ENCODE measurements around the gene OPRPN. TPM values are rescaled to one million over a fixed set of nuclear protein-coding genes. Genes with fewer than 3 reads are reported as not detected.

Gene OPRPN
- polyA plus RNA-seq (ENCODE audit: insufficient read length) = not detected

GRCh38 chr4:70397580-70397979 is at the start of gene OPRPN:
TSS of gene OPRPN (plus strand) at chr4:70397940. CDS start at chr4:70399286, 1,346 bp downstream.
- no peak for DNase-seq (ENCODE audit: low read depth)

GRCh38 chr4:70356185-70356584 is 41.6 kb upstream of the OPRPN start:
- no peak for DNase-seq (ENCODE audit: low read depth)

- no peak for DNase-seq (ENCODE audit: low read depth)
Observed at GRCh38 chr4:70359115-70359661, 38.6 kb upstream of the OPRPN start.

GRCh38 chr4:70360460-70360859 is 37.3 kb upstream of the OPRPN start, which contains the start of gene SMR3A:
TSS of gene SMR3A (plus strand) at chr4:70360760. CDS start at chr4:70362116, 1,356 bp downstream.
- no peak for DNase-seq (ENCODE audit: low read depth)

GRCh38 chr4:70364002-70364401 is 33.7 kb upstream of the OPRPN start:
- DNase-seq (ENCODE audit: low read depth) = no peak

- DNase-seq (ENCODE audit: low read depth) = no peak
Observed at GRCh38 chr4:70365479-70365878, 32.3 kb upstream of the OPRPN start.

GRCh38 chr4:70367813-70368212 is 29.9 kb upstream of the OPRPN start:
- no peak for DNase-seq (ENCODE audit: low read depth)

GRCh38 chr4:70371987-70372386 is 25.8 kb upstream of the OPRPN start:
- no peak for DNase-seq (ENCODE audit: low read depth)

- DNase-seq (ENCODE audit: low read depth) = no peak
Observed at GRCh38 chr4:70372760-70373159, 25.0 kb upstream of the OPRPN start.

- DNase-seq (ENCODE audit: low read depth) = no peak
Observed at GRCh38 chr4:70380578-70380977, 17.2 kb upstream of the OPRPN start.

- DNase-seq (ENCODE audit: low read depth) = no peak
Observed at GRCh38 chr4:70382691-70383181, 15.0 kb upstream of the OPRPN start, which contains the start of gene SMR3B. TSS of gene SMR3B (plus strand) at chr4:70383131. CDS start at chr4:70384511, 1,380 bp downstream.

- DNase-seq (ENCODE audit: low read depth) = no peak
Observed at GRCh38 chr4:70392057-70392776, 5.5 kb upstream of the OPRPN start.

GRCh38 chr4:70399319-70399718 is 1.6 kb downstream of the OPRPN start:
- DNase-seq (ENCODE audit: low read depth) = no peak

GRCh38 chr4:70402762-70403161 is 5.0 kb downstream of the OPRPN start:
- no peak for DNase-seq (ENCODE audit: low read depth)

GRCh38 chr4:70405765-70406164 is 8.0 kb downstream of the OPRPN start:
- DNase-seq (ENCODE audit: low read depth) = no peak

GRCh38 chr4:70425306-70425705 is 27.6 kb downstream of the OPRPN start:
- DNase-seq (ENCODE audit: low read depth) = no peak

- DNase-seq (ENCODE audit: low read depth) = no peak
Observed at GRCh38 chr4:70426789-70427188, 29.0 kb downstream of the OPRPN start.

- DNase-seq (ENCODE audit: low read depth) = no peak
Observed at GRCh38 chr4:70437197-70437596, 39.5 kb downstream of the OPRPN start.

- DNase-seq (ENCODE audit: low read depth) = no peak
Observed at GRCh38 chr4:70442474-70442873, 44.7 kb downstream of the OPRPN start.

GRCh38 chr4:70443329-70443728 is 45.6 kb downstream of the OPRPN start:
- DNase-seq (ENCODE audit: low read depth) = no peak

GRCh38 chr4:70449220-70449619 is 51.5 kb downstream of the OPRPN start:
- no peak for DNase-seq (ENCODE audit: low read depth)

- DNase-seq (ENCODE audit: low read depth) = no peak
Observed at GRCh38 chr4:70452946-70453345, 55.2 kb downstream of the OPRPN start.

Measured in forelimb muscle (tissue), 1 donor.